AG09309 (cell line): Measurements from ENCODE around the gene ATXN3.
"Not testable (repeated sequence)": the region's sequence is repeated elsewhere in the genome, so short reads cannot be mapped to it uniquely, and the experiment has no call there.

ENCODE experiments used
- DNase-seq: peaks from one replicate; pipeline ENCODE4 v3.0.0-alpha.2; 2010; ENCODE audit warnings: low read depth
- H3K4me3 ChIP-seq: 2 replicates; pipeline ENCODE4 v1.5.1; 2011; ENCODE audit warnings: mild to moderate bottlenecking, low read depth, low read length, moderate library complexity; ENCODE audit not compliant: control insufficient read depth
- TF ChIP-seq, protein P1 (sequence below): IDR thresholded peaks from 2 replicates; pipeline ENCODE4 v1.5.1; 2011; ENCODE audit warnings: mild to moderate bottlenecking, low read depth, low read length, inconsistent platforms; ENCODE audit not compliant: insufficient read depth, control insufficient read depth; ENCODE audit errors: missing control alignments

The ATXN3 gene

DNA sequence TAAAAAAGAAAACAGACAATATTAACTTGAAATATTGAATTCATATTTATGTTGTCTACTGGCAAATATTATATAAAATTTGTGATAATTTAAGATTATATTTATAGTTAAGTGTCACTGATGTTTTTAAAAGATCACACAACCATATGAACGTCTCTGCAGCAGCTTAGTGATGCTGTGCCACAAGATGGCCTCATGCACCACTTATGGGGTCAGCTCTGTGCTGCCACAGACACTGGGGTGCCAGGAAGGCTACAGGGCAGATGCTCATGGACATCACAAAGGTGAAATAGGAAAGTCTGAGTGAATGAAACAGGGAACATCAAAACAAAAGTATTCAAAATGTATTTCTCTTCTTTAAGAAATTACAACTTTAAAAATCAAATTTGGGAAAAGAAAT lies 13.1 kb downstream of the ATXN3 start:
- TF ChIP-seq, protein P1, sequence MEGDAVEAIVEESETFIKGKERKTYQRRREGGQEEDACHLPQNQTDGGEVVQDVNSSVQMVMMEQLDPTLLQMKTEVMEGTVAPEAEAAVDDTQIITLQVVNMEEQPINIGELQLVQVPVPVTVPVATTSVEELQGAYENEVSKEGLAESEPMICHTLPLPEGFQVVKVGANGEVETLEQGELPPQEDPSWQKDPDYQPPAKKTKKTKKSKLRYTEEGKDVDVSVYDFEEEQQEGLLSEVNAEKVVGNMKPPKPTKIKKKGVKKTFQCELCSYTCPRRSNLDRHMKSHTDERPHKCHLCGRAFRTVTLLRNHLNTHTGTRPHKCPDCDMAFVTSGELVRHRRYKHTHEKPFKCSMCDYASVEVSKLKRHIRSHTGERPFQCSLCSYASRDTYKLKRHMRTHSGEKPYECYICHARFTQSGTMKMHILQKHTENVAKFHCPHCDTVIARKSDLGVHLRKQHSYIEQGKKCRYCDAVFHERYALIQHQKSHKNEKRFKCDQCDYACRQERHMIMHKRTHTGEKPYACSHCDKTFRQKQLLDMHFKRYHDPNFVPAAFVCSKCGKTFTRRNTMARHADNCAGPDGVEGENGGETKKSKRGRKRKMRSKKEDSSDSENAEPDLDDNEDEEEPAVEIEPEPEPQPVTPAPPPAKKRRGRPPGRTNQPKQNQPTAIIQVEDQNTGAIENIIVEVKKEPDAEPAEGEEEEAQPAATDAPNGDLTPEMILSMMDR, result peak; percentile 11
- no peak overlapping the region for H3K4me3 ChIP-seq
- no peak for DNase-seq

DNA sequence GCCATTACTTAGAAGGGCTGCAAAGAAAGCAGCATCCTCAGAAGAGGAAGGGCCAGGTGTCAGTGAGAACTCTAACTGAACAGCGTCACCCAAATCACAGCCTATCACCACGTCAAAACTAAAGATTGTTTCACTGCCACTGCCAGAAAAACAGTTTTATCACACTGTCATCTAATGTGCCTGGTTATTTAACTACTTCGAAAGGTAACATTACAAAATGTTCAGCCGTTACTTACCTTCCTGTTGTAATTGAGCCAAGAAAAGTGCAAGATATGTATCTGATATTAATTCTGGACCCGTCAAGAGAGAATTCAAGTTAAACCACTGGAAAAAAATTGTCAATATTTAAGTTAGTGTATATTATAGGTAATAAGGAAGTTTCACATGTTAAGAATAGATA lies 17.9 kb downstream of the ATXN3 start:
- no peak overlapping the region for H3K4me3 ChIP-seq
- no peak for DNase-seq
- TF ChIP-seq, protein P1, result no peak

DNA sequence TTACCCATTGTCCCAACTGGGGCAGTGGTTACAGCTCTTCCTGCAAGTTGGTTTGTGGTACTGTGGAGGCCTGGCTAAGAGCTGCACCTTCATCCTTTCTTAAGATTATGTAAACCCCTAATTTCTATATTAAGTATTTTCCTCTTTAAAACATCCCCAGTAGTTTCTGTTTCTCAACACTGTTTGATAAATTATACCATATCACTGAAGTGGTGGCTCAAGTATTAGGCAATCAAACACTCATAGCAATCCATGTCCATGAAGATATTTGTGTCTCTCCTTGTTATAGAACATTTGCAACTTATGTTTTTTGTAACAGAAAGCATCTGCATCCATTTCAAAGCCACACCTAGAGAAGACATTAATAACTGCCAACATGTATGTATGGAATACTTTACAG lies 31.8 kb downstream of the ATXN3 start:
- TF ChIP-seq, protein P1, result no peak
- DNase-seq, result no peak
- no peak overlapping the region for H3K4me3 ChIP-seq

DNA sequence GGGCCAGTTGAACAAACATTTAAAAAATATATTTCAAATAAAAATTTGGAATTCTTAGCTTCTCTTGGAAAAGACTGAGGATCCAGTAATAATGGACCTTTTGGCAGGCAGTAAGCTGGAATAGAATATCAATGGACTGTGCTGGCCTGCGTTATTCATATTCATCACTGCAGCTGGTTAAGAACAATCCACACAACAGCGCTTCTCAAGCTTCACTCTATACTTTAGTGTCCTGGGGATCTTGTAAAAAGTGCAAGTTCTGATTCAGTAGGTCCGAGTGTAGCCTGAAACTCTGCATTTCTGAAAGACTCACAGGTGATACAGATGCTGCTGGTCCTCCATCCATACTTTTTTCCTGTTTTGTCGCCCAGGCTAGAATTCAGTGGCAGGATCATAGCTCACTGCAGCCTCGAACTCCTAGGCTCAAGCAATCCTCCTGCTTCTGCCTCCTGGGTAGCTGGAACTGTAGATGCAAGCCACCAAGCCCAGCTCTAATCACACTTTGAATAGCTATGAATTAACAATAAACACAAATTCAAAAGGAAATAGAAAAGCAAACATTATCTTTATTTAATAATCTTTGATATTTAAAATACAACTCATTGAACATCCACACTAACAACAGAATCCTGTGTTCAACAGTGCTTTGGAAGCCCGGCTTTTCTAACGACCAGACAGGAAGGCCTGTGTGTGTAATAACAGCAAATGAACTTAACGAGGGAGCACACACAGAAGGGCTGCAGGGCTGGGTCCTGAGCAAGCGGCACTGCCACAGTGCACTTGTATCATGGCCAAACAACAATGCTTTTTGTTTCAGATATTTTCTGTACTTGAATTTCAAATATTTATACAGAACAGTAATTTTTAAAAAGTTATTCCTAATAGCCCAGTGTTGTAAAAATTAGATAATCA lies 48.1 kb downstream of the ATXN3 start:
- no peak overlapping the region for H3K4me3 ChIP-seq
- no peak for DNase-seq
- TF ChIP-seq, protein P1, result no peak

DNA sequence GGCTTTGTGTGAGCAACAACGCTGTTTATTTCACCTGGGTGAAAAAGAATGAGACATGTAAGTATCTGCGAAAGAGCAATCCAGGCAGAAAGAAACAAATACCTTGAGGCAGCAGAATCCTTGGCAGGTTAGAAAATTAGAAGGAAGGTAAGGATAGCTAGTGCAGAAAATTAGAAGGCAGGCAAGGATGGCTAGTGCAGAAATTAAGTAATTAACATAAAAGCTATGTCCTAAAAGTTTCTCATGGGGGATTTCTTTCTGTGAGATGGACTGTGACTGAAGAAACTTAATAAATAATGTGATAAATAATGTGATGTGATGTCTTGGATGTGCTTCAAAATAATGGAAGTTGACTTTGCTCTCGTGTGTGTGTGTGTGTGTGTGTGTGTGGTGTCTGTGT lies 56.6 kb downstream of the ATXN3 start:
- TF ChIP-seq, protein P1, result no peak
- no peak overlapping the region for H3K4me3 ChIP-seq
- no peak for DNase-seq

DNA sequence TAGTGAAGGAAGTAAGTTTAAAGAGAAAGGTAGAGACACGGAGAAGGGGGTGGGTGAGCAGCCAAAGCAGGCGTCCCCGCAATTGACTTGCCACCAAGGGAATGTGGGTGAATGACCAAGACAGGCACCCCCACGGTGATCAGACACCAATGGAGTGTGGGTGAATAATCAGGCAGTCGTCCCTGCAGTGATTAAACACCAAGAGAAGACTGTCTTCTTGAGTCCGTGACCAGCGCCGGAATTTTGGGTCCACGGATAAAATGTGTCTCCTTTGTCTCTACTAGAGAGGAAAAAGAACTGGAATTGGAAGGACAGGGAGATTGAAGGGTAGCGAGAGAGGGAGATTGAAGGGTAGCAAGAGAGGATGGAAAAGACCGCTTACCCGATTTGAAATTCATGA lies 57.2 kb downstream of the ATXN3 start:
- DNase-seq, H3K4me3 ChIP-seq: not testable (repeated sequence)

DNA sequence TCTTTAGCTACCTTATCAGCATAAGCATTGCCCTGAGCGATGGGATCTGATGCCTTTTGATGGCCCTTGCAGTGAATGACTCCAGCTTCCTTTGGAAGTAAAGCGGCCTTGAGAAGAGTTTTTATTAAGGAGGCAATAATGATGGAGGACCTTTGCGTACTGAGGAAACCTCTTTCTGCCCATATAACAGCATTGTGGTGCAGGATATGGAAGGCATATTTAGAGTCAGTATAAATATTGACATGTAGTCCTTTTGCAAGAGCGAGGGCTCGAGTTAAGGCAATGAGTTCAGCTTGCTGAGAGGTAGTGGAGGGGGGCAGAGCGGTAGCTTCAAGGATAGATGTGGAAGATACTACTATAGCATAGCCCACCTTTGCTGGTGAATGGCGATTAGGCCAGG lies 60.5 kb downstream of the ATXN3 start:
- DNase-seq, result not testable (repeated sequence)

DNA sequence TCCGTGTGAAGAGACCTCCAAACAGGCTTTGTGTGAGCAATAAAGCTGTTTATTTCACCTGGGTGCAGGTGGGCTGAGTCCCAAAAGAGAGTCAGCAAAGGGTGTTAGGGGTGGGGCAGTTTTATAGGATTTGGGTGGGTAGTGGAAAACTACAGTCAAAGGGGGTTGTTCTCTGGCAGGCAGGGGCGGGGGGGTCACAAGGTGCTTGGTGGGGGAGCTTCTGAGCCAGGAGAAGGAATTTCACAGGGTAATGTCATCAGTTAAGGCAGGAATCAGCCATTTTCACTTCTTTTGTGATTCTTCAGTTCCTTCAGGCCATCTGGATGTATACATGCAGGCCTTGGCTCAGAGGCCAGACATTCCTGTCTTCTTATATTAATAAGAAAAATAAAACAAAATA lies 64.6 kb downstream of the ATXN3 start:
- not testable (repeated sequence) for H3K4me3 ChIP-seq, DNase-seq

More for the DNA sequence above, 60.5 kb downstream of the ATXN3 start:
- H3K4me3 ChIP-seq, result not testable (repeated sequence)
